IMR-90 (cell line): Measurements from ENCODE around the gene CD36. TPM values are rescaled to one million over a fixed set of nuclear protein-coding genes. Genes with fewer than 3 reads are reported as not detected.
A peak's percentile ranks its signal among the peaks of the same experiment; 100 is the strongest.

ENCODE experiments used
- ATAC-seq: fragments of 200-7000 bp; cut with Tn5 transposase; 2 replicates; pipeline ENCODE4 v1.9.1; 2020; ENCODE audit warnings: low read depth, mild to moderate bottlenecking, moderate library complexity
- BruUV-seq: library from RNA; stranded (reverse); fragments of 400-500 nt; replicated peaks from 2 replicates; lab custom pipeline; 2021; lab: Mats Ljungman, UMichigan
- CTCF ChIA-PET: fragments of 300-600 bp; formaldehyde crosslinking; extraction: SDS; loops from one replicate; lab custom pipeline; 2021; ENCODE audit warnings: antibody characterized with exemption; lab: Yijun Ruan, JAX
- POLR2A ChIA-PET: fragments of 300-600 bp; sonication (Branson Sonifier 250); formaldehyde crosslinking; loops from one replicate; lab custom pipeline; 2022; ENCODE audit warnings: antibody characterized with exemption; ENCODE audit not compliant: unreplicated experiment; lab: Charles Lee
- DNase-seq: peaks from one replicate; pipeline ENCODE4 v3.0.0; 2013
- H2AFZ ChIP-seq: replicated peaks from 2 replicates; pipeline ENCODE3; 2013; ENCODE audit warnings: low read length, mild to moderate bottlenecking; ENCODE audit not compliant: poor library complexity
- H2AK5ac ChIP-seq: 2 replicates; pipeline ENCODE4 v1.6.1; 2013; ENCODE audit warnings: low read depth, low read length, inconsistent platforms
- H2AK9ac ChIP-seq: replicated peaks from 2 replicates; pipeline ENCODE3; 2013; ENCODE audit warnings: mild to moderate bottlenecking, low read depth, low read length, moderate library complexity; ENCODE audit not compliant: poor library complexity
- H2BK120ac ChIP-seq: 2 replicates; pipeline ENCODE4 v1.6.1; 2013; ENCODE audit warnings: low read depth, low read length, inconsistent platforms
- H2BK15ac ChIP-seq: 3 replicates; pipeline ENCODE4 v1.6.1; 2013; ENCODE audit warnings: low read depth, low read length, inconsistent platforms
- H2BK20ac ChIP-seq: 2 replicates; pipeline ENCODE4 v1.6.1; 2013; ENCODE audit warnings: low read depth, mild to moderate bottlenecking, inconsistent platforms, low read length, moderate library complexity
- H2BK5ac ChIP-seq: 2 replicates; pipeline ENCODE4 v1.6.1; 2013; ENCODE audit warnings: mild to moderate bottlenecking, low read depth, low read length, inconsistent platforms; ENCODE audit not compliant: poor library complexity, severe bottlenecking
- H3K14ac ChIP-seq: replicated peaks from 2 replicates; pipeline ENCODE4 v1.6.1; 2013; ENCODE audit warnings: low read depth, low read length, inconsistent platforms
- H3K18ac ChIP-seq: 2 replicates; pipeline ENCODE4 v1.6.1; 2013; ENCODE audit warnings: low read depth, low read length, control low read depth
- H3K23ac ChIP-seq: 2 replicates; pipeline ENCODE4 v1.6.1; 2013; ENCODE audit warnings: low read depth, low read length, inconsistent platforms
- H3K27ac ChIP-seq: 2 replicates; pipeline ENCODE4 v1.5.1; 2013; ENCODE audit warnings: mild to moderate bottlenecking, control low read depth, low read length; ENCODE audit not compliant: insufficient read depth
- H3K27me3 ChIP-seq: 2 replicates; pipeline ENCODE4 v1.6.1; 2013; ENCODE audit warnings: low read length; ENCODE audit not compliant: control insufficient read depth, insufficient read depth
- H3K36me3 ChIP-seq: 2 replicates; pipeline ENCODE4 v1.6.1; 2013; ENCODE audit warnings: low read length, mixed read lengths; ENCODE audit not compliant: control insufficient read depth, insufficient read depth
- H3K4ac ChIP-seq: 2 replicates; pipeline ENCODE4 v1.6.1; 2013; ENCODE audit warnings: low read depth, low read length, inconsistent platforms
- H3K4me1 ChIP-seq: 2 replicates; pipeline ENCODE4 v1.6.1; 2013; ENCODE audit warnings: low read length, mixed read lengths; ENCODE audit not compliant: control insufficient read depth, insufficient read depth
- H3K4me2 ChIP-seq: 2 replicates; pipeline ENCODE4 v1.6.1; 2013; ENCODE audit warnings: low read depth, mild to moderate bottlenecking, control low read depth, low read length, moderate library complexity
- H3K4me3 ChIP-seq: 2 replicates; pipeline ENCODE4 v1.5.1; 2013; ENCODE audit warnings: low read depth, mild to moderate bottlenecking, control low read depth, low read length, moderate library complexity; ENCODE audit not compliant: insufficient read depth
- H3K56ac ChIP-seq: 2 replicates; pipeline ENCODE4 v1.6.1; 2013; ENCODE audit warnings: low read length, inconsistent platforms; ENCODE audit not compliant: insufficient read depth; ENCODE audit errors: extremely low read depth
- H3K79me1 ChIP-seq, 2 experiments: 2 replicates each; pipeline ENCODE4 v1.6.1; 2013; ENCODE audit warnings: low read length in 2 of 2, inconsistent platforms in 1 of 2, low read depth in 1 of 2
- H3K9ac ChIP-seq: 2 replicates; pipeline ENCODE4 v1.6.1; 2013; ENCODE audit warnings: low read depth, low read length, control low read depth
- H3K9me1 ChIP-seq: 2 replicates; pipeline ENCODE4 v1.6.1; 2013; ENCODE audit warnings: low read length, inconsistent platforms; ENCODE audit not compliant: insufficient read depth
- H3K9me3 ChIP-seq: 2 replicates; pipeline ENCODE4 v1.6.1; 2013; ENCODE audit warnings: low read length; ENCODE audit not compliant: control insufficient read depth, insufficient read depth
- H4K20me1 ChIP-seq: 2 replicates; pipeline ENCODE4 v1.6.1; 2013; ENCODE audit warnings: low read length, inconsistent platforms; ENCODE audit not compliant: insufficient read depth
- H4K5ac ChIP-seq: 2 replicates; pipeline ENCODE4 v1.6.1; 2013; ENCODE audit warnings: mild to moderate bottlenecking, low read depth, low read length, control low read depth
- H4K8ac ChIP-seq, 2 experiments: 2 replicates each; pipeline ENCODE4 v1.6.1; 2013; ENCODE audit warnings: low read depth in 2 of 2, low read length in 2 of 2, control low read depth in 1 of 2, inconsistent platforms in 1 of 2
- H4K91ac ChIP-seq: 2 replicates; pipeline ENCODE4 v1.6.1; 2013; ENCODE audit warnings: low read depth, low read length, inconsistent platforms; ENCODE audit not compliant: insufficient read depth
- CEBPB ChIP-seq: IDR thresholded peaks from 2 replicates; pipeline ENCODE4 v1.6.1; 2012; ENCODE audit warnings: low read depth, low read length, improper control_type of control experiment
- NFE2L2 ChIP-seq: fragments of 150-350 bp; IDR thresholded peaks from 2 replicates; pipeline ENCODE4 v1.6.1; 2016; ENCODE audit warnings: low read depth, mild to moderate bottlenecking, low read length
- POLR2A ChIP-seq: IDR thresholded peaks from 2 replicates; pipeline ENCODE4 v1.6.1; 2012; ENCODE audit warnings: mild to moderate bottlenecking, low read depth, low read length
- RFX5 ChIP-seq: IDR thresholded peaks from 2 replicates; pipeline ENCODE4 v1.8.0; 2012; ENCODE audit warnings: low read depth, mild to moderate bottlenecking, low read length, moderate library complexity
- USF2 ChIP-seq: fragments of 150-350 bp; IDR thresholded peaks from 2 replicates; pipeline ENCODE4 v1.6.1; 2017; ENCODE audit warnings: mild to moderate bottlenecking, antibody characterized with exemption, low read length, low read depth
- WGBS, 2 experiments: methylation state at CpG; one replicate each; pipeline versions ENCODE4 v1.1.5 to v1.1.7; 2013; ENCODE audit warnings: missing lambda C conversion rate in 2 of 2; ENCODE audit not compliant: insufficient read length in 1 of 2; ENCODE audit errors: extremely low coverage in 2 of 2; 5-methylcytosine and 5-hydroxymethylcytosine counted together
- dilution Hi-C: fragments of 300-500 bp; cut with HindIII; formaldehyde crosslinking; loops from one replicate; pipeline ENCODE4 v1.14.3; 2018; ENCODE audit warnings: low sequenced_read_pairs; ENCODE audit not compliant: unreplicated experiment
- in situ Hi-C: fragments of 300-500 bp; cut with MboI; formaldehyde crosslinking; loops from 3 replicates; pipeline ENCODE4 v1.14.3; 2019; ENCODE audit warnings: low sequenced_read_pairs, inconsistent platforms, mixed read lengths
- intact Hi-C: fragments of 100-400 bp; cut with micrococcal nuclease; formaldehyde crosslinking; loops from 2 replicates; pipeline ENCODE4 v1.10.0; 2022
- microRNA-seq, 2 experiments: library from miRNA; stranded (forward) in 1 of 2; unstranded in 1 of 2; fragments of 10-50 nt in 1 of 2; fragments of <30 nt in 1 of 2; gene quantifications in 1 of 2; microRNA quantifications in 1 of 2; one replicate each; pipeline versions ENCODE3 to v1.1.0; 2013 to 2020; ENCODE audit not compliant: insufficient read depth in 1 of 2, insufficient read length in 1 of 2, unreplicated experiment in 1 of 2
- polyA plus RNA-seq, 3 experiments: library from polyadenylated mRNA; depleted of rRNA; stranded (reverse); fragments of >200 nt; gene quantifications; 2 replicates each; pipeline ENCODE4 v1.2.3, GENCODE V29; 2012; ENCODE audit warnings: low replicate concordance in 1 of 3
- small RNA-seq, 5 experiments: library from RNA; depleted of rRNA; stranded (forward); fragments of <200 nt; gene quantifications; one replicate each; pipeline ENCODE3, GENCODE V24; 2012
- total RNA-seq: library from RNA; depleted of rRNA; stranded (reverse); fragments of >200 nt; gene quantifications from 2 replicates; pipeline ENCODE4 v1.2.3, GENCODE V29; 2012; rRNA removed

The CD36 gene
- total and polyA plus RNA-seq, 2 of the 4 experiments (the other 2 are of a cell fraction), result 0.19 to 0.54 TPM

- ATAC-seq (no peak), DNase-seq (no peak)
- no peak overlapping the region for H3K4me3 ChIP-seq
- no TSS peak for BruUV-seq
- no CpG with 5 or more reads among the region's 4 CpGs for WGBS, 2 experiments
- CTCF ChIA-PET, result interaction anchor here (1.6 kb wide), 1 partner anchor 192 kb away, joined by 5 read pairs; no protein-coding TSS in a partner anchor
- no peak overlapping the region for H3K27ac ChIP-seq
- H3K27me3 ChIP-seq, result no peaks in the 10 kb centered on the region
- no peak overlapping the region for H2AFZ ChIP-seq
- H2AK9ac ChIP-seq, result no peak overlapping the region
- H2AK5ac ChIP-seq, result peak overlapping the region; percentile 27
- intact Hi-C loops, result no loop called here
- H3K9ac ChIP-seq, result no peak overlapping the region
- dilution Hi-C loops, result no loop called here
- peak overlapping the region; percentile 73; the same call in 1 of the 2 replicates for H2BK120ac ChIP-seq
- H3K14ac ChIP-seq, result peak overlapping the region; percentile 44; the same call in 1 of the 2 replicates
- no peaks in the 10 kb centered on the region for H3K9me3 ChIP-seq
- POLR2A ChIA-PET, result interaction anchor here (0.6 kb wide), 1 partner anchor 275 kb away, joined by 5 read pairs; no protein-coding TSS in a partner anchor
- no peaks in the 10 kb centered on the region for H3K36me3 ChIP-seq
- H2BK15ac ChIP-seq, result peak overlapping the region; percentile 91; the same call in 2 of the 3 replicates
- no peak overlapping the region; the same call in 1 of the 2 replicates for H3K4me2 ChIP-seq
- H4K5ac ChIP-seq, result peak overlapping the region; percentile 62; the same call in 1 of the 2 replicates
- peak overlapping the region; percentile 96 for H3K18ac ChIP-seq
- H3K4ac ChIP-seq, result peak overlapping the region; percentile 36; the same call in 1 of the 2 replicates
- peaks cover 17% of the 10 kb centered on the region for H3K4me1 ChIP-seq
- H3K79me1 ChIP-seq, result no peaks in the 10 kb centered on the region
- peak overlapping the region; percentile 95 for H2BK5ac ChIP-seq
- no peak for TF ChIP-seq NFE2L2
- TF ChIP-seq CEBPB, result peak; percentile 51; the same call in 1 of the 2 replicates
- no peak for TF ChIP-seq RFX5
- TF ChIP-seq USF2, result no peak
- no peak for TF ChIP-seq POLR2A
- peak overlapping the region; percentile 71 for H2BK20ac ChIP-seq
- H4K20me1 ChIP-seq, result no peaks in the 10 kb centered on the region
- peak overlapping the region; percentile 58 for H4K91ac ChIP-seq
- H3K23ac ChIP-seq, result no peak overlapping the region
- H3K56ac ChIP-seq, result no peak overlapping the region; the same call in 1 of the 2 replicates
- H3K9me1 ChIP-seq, result peaks cover 3% of the 10 kb centered on the region; the same call in 1 of the 2 replicates
- in situ Hi-C loops, result no loop called here
- peak overlapping the region; percentile 69 to 90 for H4K8ac ChIP-seq
Measured at GRCh38 chr7:80725181-80725611, 86.8 kb downstream of the CD36 start.

Small RNA genes within 50 kb of the gene (microRNA-seq; reads per million reads assigned to microRNA genes)
- not detected for gene AC073850.1 (ENCODE audit: insufficient read depth, insufficient read length)

Small RNA genes within 50 kb of the gene (small RNA-seq; reads per million reads assigned to genes)
- 0 reads per million in 5 experiments for gene AC073850.1

Other genes starting within 250 kb of the CD36 start
- gene GNAT3, start 126.6 kb upstream of the CD36 start, total RNA-seq, result not detected in 2 replicates
- gene GNAT3, start 126.6 kb upstream of the CD36 start, polyA plus RNA-seq (2012; rRNA removed), result not detected in 2 replicates